ENCODE measurements around the gene AK2.

DNA sequence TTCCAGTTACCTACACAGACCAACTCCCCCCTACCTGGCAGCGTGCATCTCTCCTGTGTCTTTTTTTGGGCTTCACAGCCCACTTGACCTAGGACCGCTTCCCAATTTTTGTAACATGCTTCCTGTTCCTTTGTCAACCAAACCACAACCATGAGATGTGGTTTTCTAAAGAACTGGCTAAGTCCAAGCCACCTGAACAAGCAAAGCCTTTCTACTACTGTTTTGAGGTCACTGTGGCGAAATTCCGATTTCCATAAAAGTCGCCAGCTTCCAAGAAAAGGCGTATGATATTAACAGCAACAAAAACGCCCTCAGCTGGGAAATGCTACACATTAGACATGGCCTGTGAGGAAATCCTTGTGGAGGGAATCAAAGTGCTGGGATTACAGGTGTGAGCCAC is 12.7 kb upstream of the AK2 start:
- no peak for TF ChIP-seq CTCF (IDR thresholded peaks at IDR 0.05; ENCODE audit: low read length)
- TF ChIP-seq EZH2 (optimal IDR thresholded peaks at IDR 0.05; ENCODE audit: low read depth, low read length), result no peak
- TF ChIP-seq EZH2phosphoT487 (IDR thresholded peaks at IDR 0.05; ENCODE audit: low read length), result no peak

All from MM.1S (cell line).